GM19328 (cell line): ENCODE measurements around the gene GOLGA8A.
"Not testable (repeated sequence)": the region's sequence is repeated elsewhere in the genome, so short reads cannot be mapped to it uniquely, and the experiment has no call there.

Source experiments
- ATAC-seq: cut with Tn5 transposase; IDR thresholded peaks from one replicate; pipeline ENCODE4 v1.9.1; 2021; ENCODE audit warnings: mild to moderate bottlenecking, moderate library complexity; ENCODE audit not compliant: unreplicated experiment

Gene GOLGA8A

DNA sequence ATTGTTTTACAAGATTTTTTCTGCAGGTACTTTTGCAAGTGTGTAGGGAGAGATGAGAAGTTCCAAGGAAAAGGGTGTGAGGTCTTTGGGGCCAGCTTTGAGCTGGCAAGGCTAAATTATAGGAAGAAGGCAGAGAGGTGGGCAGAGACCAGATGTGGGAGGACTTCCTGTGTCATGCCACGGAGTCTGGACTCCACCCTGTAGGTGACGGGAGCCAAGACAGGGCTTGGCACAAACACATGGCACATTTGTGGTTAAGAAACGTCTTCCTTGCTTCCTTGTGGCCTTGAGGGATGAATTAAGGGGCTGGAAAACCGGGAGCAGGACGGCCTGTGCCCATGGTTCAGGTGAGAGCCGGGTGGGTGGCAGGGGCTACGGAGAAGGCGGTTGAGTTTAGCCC is 19.2 kb downstream of the GOLGA8A start:
- ATAC-seq, result not testable (repeated sequence)

DNA sequence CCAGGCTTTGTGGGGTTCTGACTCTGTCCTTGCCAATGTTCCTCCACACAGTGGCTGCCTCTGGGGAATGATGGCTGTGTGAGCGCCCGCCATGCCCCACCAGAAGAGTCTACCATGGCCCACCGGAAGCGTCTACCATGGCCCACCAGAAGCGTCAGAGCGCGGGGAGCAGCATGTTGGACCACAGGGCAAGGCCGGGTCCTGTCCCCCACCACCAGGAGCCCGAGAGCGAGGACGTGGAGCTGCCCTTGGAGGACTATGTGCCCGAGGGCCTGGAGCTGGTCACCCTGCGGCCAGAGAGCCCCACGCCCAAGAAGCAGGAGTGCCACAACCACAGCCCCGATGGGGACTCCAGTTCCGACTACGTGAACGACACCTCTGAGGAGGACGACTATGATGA is 28.1 kb downstream of the GOLGA8A start:
- not testable (repeated sequence) for ATAC-seq

DNA sequence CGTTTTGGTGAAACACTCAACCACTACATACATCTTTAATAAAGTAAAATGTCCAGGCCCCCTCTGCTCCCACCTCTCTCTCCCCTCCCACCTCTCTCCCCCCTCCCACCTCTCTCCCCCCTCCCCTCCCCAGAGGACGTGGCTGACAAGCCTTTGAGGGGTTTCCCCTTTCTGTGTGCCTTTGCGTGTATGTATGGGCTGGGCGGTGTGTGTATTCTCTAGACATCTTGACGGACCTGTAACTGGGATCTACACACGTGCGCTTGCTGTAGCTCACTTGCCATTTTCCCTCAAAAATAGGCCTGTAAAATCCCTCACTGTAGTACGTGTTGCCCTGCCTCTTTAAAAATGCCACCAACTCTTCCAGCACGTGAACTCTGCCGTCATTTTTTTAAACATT is 28.6 kb downstream of the GOLGA8A start:
- ATAC-seq, result not testable (repeated sequence)

DNA sequence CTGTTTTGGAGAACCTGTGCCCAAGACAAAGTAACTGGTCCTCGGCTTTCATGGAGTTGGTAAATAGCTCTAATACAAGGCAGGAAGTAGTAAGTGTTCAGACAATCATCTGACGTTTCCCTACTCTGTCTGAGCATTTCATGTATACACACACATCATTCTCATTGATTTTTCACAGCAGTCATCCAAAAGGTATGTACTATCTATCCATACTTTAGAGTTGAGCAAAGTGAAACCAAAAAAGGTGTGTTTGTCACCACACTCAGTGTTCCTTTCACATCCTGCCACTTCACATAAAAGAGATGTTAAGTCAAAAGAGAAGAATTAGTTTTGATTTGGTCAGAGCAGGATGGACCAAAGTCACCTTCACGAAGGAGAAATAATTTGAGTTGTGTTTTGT is 33.7 kb downstream of the GOLGA8A start:
- not testable (repeated sequence) for ATAC-seq

DNA sequence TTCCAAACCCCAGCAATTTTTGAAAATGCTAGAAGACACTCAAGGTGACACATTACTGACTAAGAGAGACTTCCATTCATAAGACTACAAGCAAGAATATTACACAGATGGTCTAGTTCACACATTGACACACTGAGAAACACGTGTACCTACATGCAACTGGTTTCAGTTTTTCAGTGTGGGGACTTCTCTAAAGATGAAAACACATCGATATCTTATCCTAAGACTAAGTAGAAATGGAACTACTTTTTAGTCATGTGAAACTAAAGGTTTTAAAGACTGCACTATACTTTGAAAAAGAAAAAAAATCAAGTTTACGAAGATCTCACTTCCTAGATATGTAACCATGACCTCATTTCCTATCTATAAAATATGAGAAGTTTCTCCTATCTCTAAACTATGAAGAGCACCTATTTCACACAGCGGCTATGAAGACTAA is 34.4 kb downstream of the GOLGA8A start:
- ATAC-seq, result not testable (repeated sequence)

DNA sequence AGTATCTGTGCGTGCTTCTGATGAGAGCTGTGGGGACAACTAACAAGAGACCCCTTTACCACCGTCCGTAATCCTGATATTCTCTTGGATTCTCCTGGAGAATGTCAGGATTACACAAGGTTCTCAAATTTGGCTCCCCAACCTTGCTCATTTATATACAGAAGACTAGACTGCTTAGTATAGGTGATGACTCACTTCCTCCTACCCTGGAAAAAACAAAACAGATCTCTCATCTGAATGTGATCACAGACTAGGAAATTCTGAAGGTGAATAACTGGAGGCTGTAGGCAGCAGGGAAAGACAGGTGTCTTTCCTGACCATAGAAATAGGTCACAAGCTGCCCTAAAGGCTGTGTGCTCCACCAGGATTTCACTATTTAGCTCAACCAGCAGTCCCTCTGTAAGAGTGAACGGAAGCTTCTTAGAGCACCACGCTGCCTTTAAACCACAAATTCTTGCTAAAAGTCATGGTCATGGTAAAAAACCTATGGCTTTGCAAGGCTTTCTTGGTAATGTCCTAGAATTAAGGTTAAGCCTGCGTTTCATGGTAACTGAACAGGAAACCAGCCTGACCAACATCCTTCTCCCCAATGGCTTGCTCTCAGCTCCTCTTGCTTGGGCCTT is 39.9 kb downstream of the GOLGA8A start:
- not testable (repeated sequence) for ATAC-seq

DNA sequence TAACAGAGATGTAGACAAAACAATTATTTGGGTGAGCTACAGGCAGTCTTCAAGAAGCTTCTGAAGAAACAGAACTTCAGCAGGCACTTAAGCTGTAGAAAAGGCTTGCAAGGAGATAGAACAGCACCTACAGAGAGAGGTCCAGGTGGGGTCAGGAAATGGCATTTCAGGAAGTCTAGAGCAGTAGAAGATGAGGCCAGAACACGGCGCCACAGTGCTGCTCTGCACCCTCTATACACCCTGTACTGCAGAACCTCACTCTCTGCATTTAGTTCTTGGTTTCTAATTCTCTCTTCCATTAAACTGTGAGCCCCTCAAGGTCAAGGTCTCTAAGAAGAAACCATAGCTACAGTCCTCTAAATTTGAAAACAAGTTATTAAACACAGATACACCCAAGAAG is 44.6 kb downstream of the GOLGA8A start:
- ATAC-seq, result not testable (repeated sequence)

DNA sequence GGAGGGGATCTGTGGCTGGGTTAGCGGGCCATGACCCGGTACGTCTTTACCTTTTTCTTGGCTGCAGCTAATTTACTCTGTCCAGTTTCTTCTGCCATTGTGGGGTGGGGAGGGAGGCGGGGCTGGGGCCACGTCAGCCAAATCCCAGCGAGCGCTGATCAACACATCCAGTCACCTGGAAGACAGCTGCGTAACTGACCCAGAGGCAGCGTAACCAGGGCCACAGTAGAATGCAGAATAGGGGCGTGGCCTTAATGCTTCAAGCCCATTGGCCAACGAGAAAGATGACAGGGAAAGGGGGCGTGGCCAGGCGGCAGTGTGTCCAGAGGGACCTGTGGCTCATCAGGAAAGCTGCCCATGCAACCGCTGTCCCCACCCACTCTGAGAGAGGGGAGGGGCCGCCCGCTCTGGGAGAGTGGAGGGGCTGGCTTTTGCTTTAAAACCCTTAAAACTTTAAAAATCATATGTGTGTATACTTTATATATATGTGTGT is 48.0 kb downstream of the GOLGA8A start:
- ATAC-seq, result not testable (repeated sequence)
